Fibroblast of lung (primary cell): ENCODE data around the gene ATP1A3.

ENCODE experiments used
- CTCF ChIP-seq, 2 donors: IDR thresholded peaks in 1 of 2; conservative IDR thresholded peaks in 1 of 2; 1 replicate in 1 of 2; 2 replicates in 1 of 2; pipeline ENCODE4 v1.5.1; 2011 to 2012; ENCODE audit warnings: low read length in 2 of 2, control low read depth in 1 of 2, inconsistent platforms in 1 of 2, low read depth in 1 of 2, mild to moderate bottlenecking in 1 of 2
- EZH2 ChIP-seq: IDR thresholded peaks from 2 replicates; pipeline ENCODE4 v1.5.1; 2012; ENCODE audit warnings: low read length, control low read depth, mild to moderate bottlenecking; ENCODE audit errors: missing control alignments

DNA sequence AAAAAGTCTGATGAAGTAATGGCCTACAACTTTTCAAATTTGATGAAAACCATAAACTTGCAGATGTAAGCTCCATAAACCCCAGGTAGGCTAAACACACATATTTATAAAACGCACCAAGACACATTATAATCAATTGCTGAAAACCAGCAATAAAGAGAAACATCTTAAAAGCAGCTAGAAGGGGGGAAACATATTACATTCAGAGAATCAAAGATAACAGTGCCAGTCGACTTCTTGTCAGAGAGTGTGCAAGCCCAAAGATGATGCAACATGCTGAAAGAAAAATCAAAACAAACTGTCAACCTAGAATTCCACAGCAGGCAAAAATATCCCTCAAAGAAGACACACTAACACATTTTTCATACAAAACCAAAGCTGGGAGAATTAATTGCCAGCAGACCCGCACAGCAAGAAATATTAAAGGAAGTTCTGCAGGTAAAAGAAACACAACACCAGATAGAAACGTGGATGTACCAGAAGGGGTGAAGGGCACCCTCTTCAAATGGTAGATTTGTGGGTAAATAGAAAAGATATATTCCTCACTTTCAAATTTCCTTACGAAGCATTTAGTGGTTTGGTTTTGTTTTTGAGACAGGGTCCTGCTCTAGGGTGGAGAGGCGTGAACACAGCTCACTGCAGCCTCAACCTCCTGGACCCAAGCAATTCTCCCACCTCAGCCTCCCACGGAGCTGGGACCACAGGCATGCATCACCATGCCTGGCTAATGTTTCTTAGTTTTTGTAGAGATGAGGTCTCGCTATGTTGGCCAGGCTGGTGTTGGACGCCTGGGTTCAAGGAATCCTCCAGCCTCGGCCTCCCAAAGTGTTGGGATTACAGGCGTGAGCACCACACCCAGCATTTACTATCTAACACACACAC is 16.5 kb upstream of the ATP1A3 start:
- TF ChIP-seq CTCF (conservative IDR thresholded peaks at IDR 0.05 in 1 of 2, IDR thresholded peaks at IDR 0.05 in 1 of 2; ENCODE audit: low read depth in 1 of 2, low read length in 2 of 2) (no peak), EZH2 (no peak)
